Urothelium cell line (cell line): ENCODE data around the gene GAPDHS.

Experiments used
- DNase-seq: peaks from one replicate; pipeline ENCODE4 v3.0.0; 2011; ENCODE audit warnings: low spot score, mixed read lengths
- FAIRE-seq: peaks from 2 replicates; lab custom pipeline; 2011; peaks lifted over from hg19 to GRCh38; lab: Jason Lieb, UNC

GAPDHS gene

GRCh38 chr19:35533822-35534392 lies 651 bp downstream of the GAPDHS start:
- DNase-seq = no peak
- FAIRE-seq = no peak

GRCh38 chr19:35534803-35535480 lies 1.7 kb downstream of the GAPDHS start:
- FAIRE-seq = no peak
- DNase-seq = no peak

GRCh38 chr19:35539314-35539713 lies 6.1 kb downstream of the GAPDHS start:
- FAIRE-seq (no peak), DNase-seq (no peak)

- no peak for DNase-seq
- no peak for FAIRE-seq
These were observed 6.6 kb downstream of the GAPDHS start for GRCh38 chr19:35539850-35540249.

GRCh38 chr19:35540356-35540927 lies 7.2 kb downstream of the GAPDHS start:
- no peak for FAIRE-seq
- no peak for DNase-seq

GRCh38 chr19:35542209-35542608 lies 9.0 kb downstream of the GAPDHS start:
- DNase-seq (no peak), FAIRE-seq (no peak)

GRCh38 chr19:35543280-35544109 lies 10.2 kb downstream of the GAPDHS start:
- no peak for FAIRE-seq
- DNase-seq = no peak

- FAIRE-seq (no peak), DNase-seq (no peak)
These were observed 11.0 kb downstream of the GAPDHS start for GRCh38 chr19:35544110-35544802.

- peak; percentile 99 for DNase-seq
- FAIRE-seq = no peak
These were observed 12.0 kb downstream of the GAPDHS start, which contains the start of gene TMEM147 for GRCh38 chr19:35545001-35545854. TSS of gene TMEM147 (plus strand) at chr19:35545626. CDS start at chr19:35545740, 114 bp downstream.

GRCh38 chr19:35545855-35546381 lies 12.7 kb downstream of the GAPDHS start:
- DNase-seq (peak; percentile 72), FAIRE-seq (no peak)

GRCh38 chr19:35546532-35546931 lies 13.3 kb downstream of the GAPDHS start:
- DNase-seq (no peak), FAIRE-seq (no peak)

- FAIRE-seq (no peak), DNase-seq (peak; percentile 80)
These were observed 16.0 kb downstream of the GAPDHS start for GRCh38 chr19:35549174-35549788.

- no peak for DNase-seq
These were observed 16.7 kb downstream of the GAPDHS start for GRCh38 chr19:35549879-35550523.

GRCh38 chr19:35551091-35551810 lies 18.0 kb downstream of the GAPDHS start:
- DNase-seq = no peak
- no peak for FAIRE-seq

More at GRCh38 chr19:35549879-35550523, 16.7 kb downstream of the GAPDHS start:
- FAIRE-seq = no peak

GRCh38 chr19:35552534-35553384 lies 19.5 kb downstream of the GAPDHS start:
- FAIRE-seq = no peak
- DNase-seq = no peak

- FAIRE-seq (no peak), DNase-seq (no peak)
These were observed 20.2 kb downstream of the GAPDHS start for GRCh38 chr19:35553385-35554000.

- DNase-seq = no peak
- FAIRE-seq = no peak
These were observed 20.8 kb downstream of the GAPDHS start for GRCh38 chr19:35554076-35554475.
